SK-MEL-5 (cell line): Measurements from ENCODE around the gene SYVN1. TPM values are rescaled to one million over a fixed set of nuclear protein-coding genes. Genes with fewer than 3 reads are reported as not detected.
"Not testable (repeated sequence)": the region's sequence is repeated elsewhere in the genome, so short reads cannot be mapped to it uniquely, and the experiment has no call there.

Source experiments
- DNase-seq: peaks from one replicate; pipeline ENCODE4 v3.0.0-alpha.2; 2016; ENCODE audit warnings: low read depth, low spot score
- in situ Hi-C: cut with HindIII; loops from 2 replicates; pipeline ENCODE4 v1.10.0; 2016; ENCODE audit warnings: low sequenced_read_pairs, high pct_unique_total_duplicates, low pct_unique_long_range_greater_than_20kb
- total RNA-seq: library from RNA; depleted of rRNA; stranded (reverse); fragments of >200 nt; shearing (Covaris generic); gene quantifications from 2 replicates; pipeline ENCODE4 v1.2.3, GENCODE V29; 2014

SYVN1 gene
- total RNA-seq, 1 experiment from 2014 or later, result 8.9 TPM

- in situ Hi-C loops, result no loop called here
- DNase-seq, result no peak
Measured at GRCh38 chr11:65157336-65157735, 23.0 kb upstream of the SYVN1 start.

GRCh38 chr11:65156926-65157325, 22.6 kb upstream of the SYVN1 start:
- DNase-seq, result no peak
- in situ Hi-C loops, result no loop called here

GRCh38 chr11:65156256-65156655, 21.9 kb upstream of the SYVN1 start:
- in situ Hi-C loops, result no loop called here
- DNase-seq, result no peak

- in situ Hi-C loops, result no loop called here
- no peak for DNase-seq
Measured at GRCh38 chr11:65152122-65152521, 17.8 kb upstream of the SYVN1 start.

- in situ Hi-C loops, result no loop called here
- no peak for DNase-seq
Measured at GRCh38 chr11:65151331-65151899, 17.1 kb upstream of the SYVN1 start.

GRCh38 chr11:65150509-65151299, 16.4 kb upstream of the SYVN1 start:
- peak; percentile 4 for DNase-seq
- in situ Hi-C loops, result no loop called here

- DNase-seq, in situ Hi-C loops: not testable (repeated sequence)
Measured at GRCh38 chr11:65150131-65150508, 15.8 kb upstream of the SYVN1 start.

- DNase-seq, result no peak
- in situ Hi-C loops, result no loop called here
Measured at GRCh38 chr11:65148657-65149056, 14.3 kb upstream of the SYVN1 start.

GRCh38 chr11:65147352-65148075, 13.2 kb upstream of the SYVN1 start:
- DNase-seq, result no peak
- in situ Hi-C loops, result no loop called here

- in situ Hi-C loops, result no loop called here
- no peak for DNase-seq
Measured at GRCh38 chr11:65141896-65142494, 7.7 kb upstream of the SYVN1 start.

- in situ Hi-C loops, result no loop called here
- no peak for DNase-seq
Measured at GRCh38 chr11:65136515-65137096, 2.3 kb upstream of the SYVN1 start.

- DNase-seq, result no peak
- in situ Hi-C loops, result no loop called here
Measured at GRCh38 chr11:65135633-65136145, 1.4 kb upstream of the SYVN1 start.

- DNase-seq, result peak; percentile 95
- in situ Hi-C loops, result no loop called here
Measured at GRCh38 chr11:65134952-65135632, 773 bp upstream of the SYVN1 start.

GRCh38 chr11:65133724-65134123, 595 bp downstream of the SYVN1 start:
- DNase-seq, result no peak

GRCh38 chr11:65132988-65133700, 1.2 kb downstream of the SYVN1 start:
- peak; percentile 34 for DNase-seq

More at GRCh38 chr11:65133724-65134123, 595 bp downstream of the SYVN1 start:
- in situ Hi-C loops, result no loop called here

GRCh38 chr11:65132238-65132987, 1.9 kb downstream of the SYVN1 start:
- in situ Hi-C loops, result no loop called here
- DNase-seq, result no peak

More at GRCh38 chr11:65132988-65133700, 1.2 kb downstream of the SYVN1 start:
- in situ Hi-C loops, result no loop called here
